Measurements from ENCODE around the gene NDUFS4. TPM values are rescaled to one million over a fixed set of nuclear protein-coding genes. Genes with fewer than 3 reads are reported as not detected.

Gene NDUFS4
- total RNA-seq, 1 donor from 2014 or later, result 3.0 TPM

DNA sequence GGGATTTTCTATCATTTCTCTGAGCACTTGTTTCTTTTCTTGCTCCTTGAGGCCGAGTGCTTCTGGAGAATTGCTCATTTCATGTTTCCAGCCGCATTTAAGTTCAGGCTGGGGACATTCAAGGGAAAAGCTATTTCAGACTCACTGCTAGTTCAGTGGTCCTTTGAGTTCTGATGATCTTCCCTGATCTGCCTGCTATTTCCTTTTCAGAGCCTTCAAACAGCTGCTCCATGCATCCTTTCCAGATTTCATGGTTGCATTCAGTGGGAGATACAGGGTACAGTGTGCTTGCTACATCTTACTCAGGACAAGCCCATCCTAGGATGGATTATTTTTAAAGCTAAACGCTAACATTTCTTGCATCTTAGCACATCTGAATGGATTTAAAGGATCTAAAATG is 14.7 kb downstream of the NDUFS4 start:
- H3K4me3 ChIP-seq, result no peak overlapping the region
- no peak for DNase-seq (ENCODE audit: low spot score in 2 of 2)
- intact Hi-C loops (cut with DNase I), result no loop called here
- peaks cover 0 to 8% of the 10 kb centered on the region in 2 donors for H3K4me1 ChIP-seq
- no peaks in the 10 kb centered on the region for H3K36me3 ChIP-seq
- H3K27me3 ChIP-seq, result no peaks in the 10 kb centered on the region
- H3K9me3 ChIP-seq, result no peaks in the 10 kb centered on the region
- H3K27ac ChIP-seq, result no peak overlapping the region
- TF ChIP-seq, protein P1, sequence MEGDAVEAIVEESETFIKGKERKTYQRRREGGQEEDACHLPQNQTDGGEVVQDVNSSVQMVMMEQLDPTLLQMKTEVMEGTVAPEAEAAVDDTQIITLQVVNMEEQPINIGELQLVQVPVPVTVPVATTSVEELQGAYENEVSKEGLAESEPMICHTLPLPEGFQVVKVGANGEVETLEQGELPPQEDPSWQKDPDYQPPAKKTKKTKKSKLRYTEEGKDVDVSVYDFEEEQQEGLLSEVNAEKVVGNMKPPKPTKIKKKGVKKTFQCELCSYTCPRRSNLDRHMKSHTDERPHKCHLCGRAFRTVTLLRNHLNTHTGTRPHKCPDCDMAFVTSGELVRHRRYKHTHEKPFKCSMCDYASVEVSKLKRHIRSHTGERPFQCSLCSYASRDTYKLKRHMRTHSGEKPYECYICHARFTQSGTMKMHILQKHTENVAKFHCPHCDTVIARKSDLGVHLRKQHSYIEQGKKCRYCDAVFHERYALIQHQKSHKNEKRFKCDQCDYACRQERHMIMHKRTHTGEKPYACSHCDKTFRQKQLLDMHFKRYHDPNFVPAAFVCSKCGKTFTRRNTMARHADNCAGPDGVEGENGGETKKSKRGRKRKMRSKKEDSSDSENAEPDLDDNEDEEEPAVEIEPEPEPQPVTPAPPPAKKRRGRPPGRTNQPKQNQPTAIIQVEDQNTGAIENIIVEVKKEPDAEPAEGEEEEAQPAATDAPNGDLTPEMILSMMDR (IDR thresholded peaks at IDR 0.05), result no peak

DNA sequence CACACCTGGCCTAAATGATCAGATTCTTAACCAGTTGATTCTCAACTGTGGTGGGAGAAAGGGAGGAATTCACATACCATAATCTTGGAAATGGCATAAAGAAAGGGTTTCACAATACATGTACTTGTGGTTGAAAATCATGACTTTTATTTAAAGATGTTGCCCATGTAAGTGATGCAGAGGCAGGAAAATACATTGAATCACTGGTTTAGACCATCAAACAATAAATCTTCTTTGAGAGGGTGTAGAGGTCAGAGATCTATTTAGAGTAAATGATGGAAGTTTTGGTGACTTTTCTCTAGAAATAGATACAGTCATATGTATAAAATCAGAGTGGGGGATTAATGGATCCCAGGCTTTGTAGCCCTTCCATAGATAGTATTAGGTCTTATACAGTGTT is 15.4 kb downstream of the NDUFS4 start:
- intact Hi-C loops (cut with DNase I), result no loop called here
- Histone ChIP-seq H3K27me3 (no peaks in the 10 kb centered on the region), H3K9me3 (no peaks in the 10 kb centered on the region), H3K27ac (no peak overlapping the region), H3K4me1 (peaks cover 0 to 8% of the 10 kb centered on the region in 2 donors), H3K36me3 (no peaks in the 10 kb centered on the region), H3K4me3 (no peak overlapping the region)
- TF ChIP-seq, protein P1 (IDR thresholded peaks at IDR 0.05), result no peak
- no peak for DNase-seq (ENCODE audit: low spot score in 2 of 2)

DNA sequence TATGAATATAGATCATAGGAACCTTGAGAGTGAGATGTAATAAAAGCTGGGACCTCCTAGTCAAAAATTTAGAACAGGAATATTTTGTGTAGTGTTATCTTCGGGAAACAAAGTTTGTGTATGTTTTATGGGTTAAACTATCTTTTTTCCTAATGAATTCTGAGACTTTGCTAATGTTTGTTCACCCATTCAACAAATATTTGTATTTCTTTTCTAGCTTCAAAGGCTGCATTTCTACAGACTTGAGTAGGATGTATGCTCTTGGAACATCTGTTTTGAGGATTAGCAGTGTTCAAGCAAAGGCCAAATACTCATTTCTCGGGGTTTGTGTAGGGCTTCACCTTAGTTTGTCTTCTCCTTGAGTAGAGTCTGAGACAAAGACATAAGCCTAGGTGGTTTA is 16.2 kb downstream of the NDUFS4 start:
- Histone ChIP-seq H3K9me3 (no peaks in the 10 kb centered on the region), H3K36me3 (no peaks in the 10 kb centered on the region), H3K4me3 (no peak overlapping the region), H3K27me3 (no peaks in the 10 kb centered on the region), H3K27ac (no peak overlapping the region), H3K4me1 (peaks cover 0 to 8% of the 10 kb centered on the region in 2 donors)
- TF ChIP-seq, protein P1 (IDR thresholded peaks at IDR 0.05), result no peak
- DNase-seq (ENCODE audit: low spot score in 2 of 2), result no peak
- intact Hi-C loops (cut with DNase I), result no loop called here

DNA sequence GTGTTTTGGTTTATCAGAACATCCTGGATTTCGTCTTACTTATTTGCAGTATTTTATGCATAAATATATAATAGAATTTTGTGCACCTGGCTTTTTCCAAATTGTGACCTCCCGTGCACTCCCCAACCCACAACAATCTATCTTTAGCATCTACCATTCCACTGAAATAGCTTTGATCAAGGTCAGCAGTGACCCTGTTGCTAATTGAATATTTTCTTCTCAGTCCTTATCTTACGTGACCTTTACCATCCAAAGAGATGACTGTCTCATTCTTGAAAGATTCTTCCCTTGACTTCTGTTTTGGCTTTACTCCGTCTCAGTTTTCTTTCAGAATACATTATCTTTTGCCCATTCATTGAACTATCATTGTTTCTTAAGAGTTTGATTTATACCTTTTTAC is 18.4 kb downstream of the NDUFS4 start:
- DNase-seq (ENCODE audit: low spot score in 2 of 2), result no peak
- H3K4me1 ChIP-seq, result peaks cover 0 to 8% of the 10 kb centered on the region in 2 donors
- no peak overlapping the region for H3K27ac ChIP-seq
- no peaks in the 10 kb centered on the region for H3K27me3 ChIP-seq
- intact Hi-C loops (cut with DNase I), result no loop called here
- H3K9me3 ChIP-seq, result no peaks in the 10 kb centered on the region
- H3K4me3 ChIP-seq, result no peak overlapping the region
- TF ChIP-seq, protein P1 (IDR thresholded peaks at IDR 0.05), result no peak
- H3K36me3 ChIP-seq, result no peaks in the 10 kb centered on the region

DNA sequence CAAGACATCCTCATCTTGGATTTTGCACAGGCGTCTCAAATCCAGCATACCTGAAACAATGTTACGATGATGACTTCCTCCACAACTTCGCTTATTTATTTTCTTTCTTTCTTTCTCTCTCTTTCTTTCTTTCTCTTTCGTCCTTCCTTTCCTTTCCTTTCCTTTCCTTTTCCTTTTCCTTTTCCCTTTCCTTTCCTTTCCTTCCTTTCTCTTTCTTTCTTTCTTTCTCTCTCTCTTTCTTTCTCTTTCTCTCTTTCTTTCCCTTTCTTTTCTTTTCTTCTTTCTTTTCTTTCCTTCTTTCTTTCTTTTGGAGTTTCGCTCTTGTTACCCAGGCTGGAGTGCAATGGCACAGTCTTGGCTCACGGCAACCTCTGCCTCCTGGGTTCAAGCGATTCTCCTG is 20.1 kb downstream of the NDUFS4 start:
- intact Hi-C loops (cut with DNase I), result no loop called here
- Histone ChIP-seq H3K4me3 (no peak overlapping the region), H3K27ac (no peak overlapping the region), H3K4me1 (peaks cover 0 to 3% of the 10 kb centered on the region in 2 donors), H3K27me3 (no peaks in the 10 kb centered on the region), H3K36me3 (no peaks in the 10 kb centered on the region), H3K9me3 (no peaks in the 10 kb centered on the region)
- TF ChIP-seq, protein P1 (IDR thresholded peaks at IDR 0.05), result no peak
- no peak for DNase-seq (ENCODE audit: low spot score in 2 of 2)

DNA sequence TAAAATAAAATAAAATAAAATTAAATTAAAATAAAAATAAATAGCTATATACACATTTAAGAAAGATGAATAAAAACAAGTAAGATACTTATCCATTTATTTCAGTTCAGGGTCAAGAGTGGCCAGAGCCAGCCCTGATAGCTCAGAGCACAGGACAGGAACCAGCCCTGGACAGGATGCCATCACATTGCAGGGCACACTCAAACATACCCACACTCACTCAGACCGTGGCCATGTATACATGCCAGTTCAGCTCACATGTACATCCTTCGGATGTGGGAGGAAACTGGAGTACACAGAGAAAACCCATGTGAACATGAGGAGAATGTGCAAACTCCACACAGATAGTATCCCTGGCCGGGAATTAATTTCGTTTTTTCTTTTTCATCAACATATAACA is 21.8 kb downstream of the NDUFS4 start:
- no peak for DNase-seq (ENCODE audit: low spot score in 2 of 2)
- H3K36me3 ChIP-seq, result no peaks in the 10 kb centered on the region
- H3K27me3 ChIP-seq, result no peaks in the 10 kb centered on the region
- H3K27ac ChIP-seq, result no peak overlapping the region
- H3K9me3 ChIP-seq, result no peaks in the 10 kb centered on the region
- H3K4me3 ChIP-seq, result no peak overlapping the region
- H3K4me1 ChIP-seq, result peaks cover 0 to 3% of the 10 kb centered on the region in 2 donors
- intact Hi-C loops (cut with DNase I), result no loop called here
- TF ChIP-seq, protein P1 (IDR thresholded peaks at IDR 0.05), result no peak
